ENCODE measurements around the gene FIZ1.

FIZ1 gene

GRCh38 chr19:55644842-55645511 lies 45.7 kb upstream of the FIZ1 start:
- POLR2A ChIA-PET (ENCODE audit: low non-redundant PET) = no interaction called here
- CTCF ChIA-PET = interaction anchor here (0.6 kb wide), 1 partner anchor 44 kb away, joined by 3 read pairs; no protein-coding TSS in a partner anchor
- H3K27ac ChIP-seq = peak overlapping the region; percentile 96
- no peak for TF ChIP-seq CTCF (conservative IDR thresholded peaks at IDR 0.05; ENCODE audit: low read depth)
- DNase-seq (ENCODE audit: low spot score) = no peak

- DNase-seq (ENCODE audit: low spot score) = no peak
- POLR2A ChIA-PET (ENCODE audit: low non-redundant PET) = no interaction called here
- H3K27ac ChIP-seq = peak overlapping the region; percentile 96
- CTCF ChIA-PET = no interaction called here
- no peak for TF ChIP-seq CTCF (conservative IDR thresholded peaks at IDR 0.05; ENCODE audit: low read depth)
Observed at GRCh38 chr19:55644191-55644833, 45.0 kb upstream of the FIZ1 start.

- DNase-seq (ENCODE audit: low spot score) = no peak
- H3K27ac ChIP-seq = peak overlapping the region; percentile 96
- ChIA-PET POLR2A (ENCODE audit: low non-redundant PET) (no interaction called here), CTCF (no interaction called here)
- TF ChIP-seq CTCF (conservative IDR thresholded peaks at IDR 0.05; ENCODE audit: low read depth) = no peak
Observed at GRCh38 chr19:55643887-55644176, 44.5 kb upstream of the FIZ1 start.

- ChIA-PET POLR2A (ENCODE audit: low non-redundant PET) (interaction anchor here (0.6 kb wide), 1 partner anchor 11 kb away, joined by 3 read pairs; the partner anchor contains the start of gene U2AF2), CTCF (interaction anchor here (0.6 kb wide), 1 partner anchor 44 kb away, joined by 4 read pairs; no protein-coding TSS in a partner anchor)
- peak within 1 kb of the TSS; percentile 96 for H3K27ac ChIP-seq
- DNase-seq (ENCODE audit: low spot score) = peak; percentile 83
- TF ChIP-seq CTCF (conservative IDR thresholded peaks at IDR 0.05; ENCODE audit: low read depth) = no peak
Observed at GRCh38 chr19:55643003-55643886, 43.9 kb upstream of the FIZ1 start, which contains the start of gene ZNF581. Gene ZNF581, plus strand, starts transcription at chr19:55643649. Its CDS starts 923 bp downstream, at chr19:55644572.

GRCh38 chr19:55642153-55643002 lies 43.1 kb upstream of the FIZ1 start:
- POLR2A ChIA-PET (ENCODE audit: low non-redundant PET) = interaction anchor here (0.6 kb wide), 1 partner anchor 12 kb away, joined by 3 read pairs; the partner anchor contains the start of gene U2AF2

More at GRCh38 chr19:55642153-55643002, 43.1 kb upstream of the FIZ1 start:
- H3K27ac ChIP-seq = peak overlapping the region; percentile 96
- no peak for TF ChIP-seq CTCF (conservative IDR thresholded peaks at IDR 0.05; ENCODE audit: low read depth)
- CTCF ChIA-PET = interaction anchor here (0.6 kb wide), 1 partner anchor 44 kb away, joined by 4 read pairs; no protein-coding TSS in a partner anchor
- DNase-seq (ENCODE audit: low spot score) = no peak

All from RWPE1 (cell line).